ENCODE measurements around the gene FJX1. TPM values are rescaled to one million over a fixed set of nuclear protein-coding genes. Genes with fewer than 3 reads are reported as not detected.

The FJX1 gene
- not detected for total RNA-seq

DNA sequence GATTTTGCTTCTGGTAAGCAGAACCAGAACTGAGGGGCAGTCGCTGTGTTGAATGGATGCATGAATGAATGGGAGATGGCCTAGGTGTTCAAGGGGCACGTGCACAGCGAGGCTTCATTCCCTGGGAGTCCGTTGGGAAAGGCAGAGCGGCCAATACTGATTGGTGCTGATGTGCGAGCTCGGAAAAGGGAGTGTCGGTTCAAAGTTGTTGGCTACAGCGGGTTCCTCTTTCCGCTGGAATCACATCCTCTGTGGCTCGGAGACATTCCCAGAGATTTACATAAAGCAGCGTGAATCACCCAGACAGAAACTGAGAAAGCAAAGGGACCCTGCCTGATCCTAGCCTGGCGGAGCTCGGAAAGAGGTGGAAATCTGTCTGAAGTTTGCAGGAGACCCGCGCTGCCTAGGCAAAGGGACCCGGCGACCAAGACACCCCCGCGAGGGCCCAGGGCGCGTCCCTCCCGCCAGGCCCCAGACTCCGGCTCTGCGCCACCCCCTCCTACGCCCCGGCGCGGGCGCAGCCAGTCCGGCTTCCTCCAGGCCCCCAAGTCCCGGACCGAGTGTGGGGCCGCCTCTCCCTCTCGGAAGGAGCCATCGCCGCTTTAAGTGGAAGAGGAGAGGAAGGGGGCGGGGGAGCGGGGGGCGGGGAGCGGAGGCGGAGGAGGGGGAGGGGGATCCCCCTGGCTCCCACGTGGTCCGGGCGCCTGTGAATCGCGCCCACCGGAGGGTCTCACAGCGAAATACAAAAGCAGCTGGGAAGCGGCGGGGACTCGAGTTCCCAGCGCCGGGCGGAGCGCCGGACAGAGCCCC lies at the start of gene FJX1:
Gene FJX1, plus strand, starts transcription at position 774 of the 810 bp plus-strand sequence. CDS start 177 bp downstream, outside the sequence.
- peaks cover 0 to 28% (median 17%) of the 10 kb centered on the region in 4 donors for H3K4me1 ChIP-seq
- peak within 1 kb of the TSS; percentile 34 to 59 (median 58) for H3K4me3 ChIP-seq
- no peaks in the 10 kb centered on the region for H3K36me3 ChIP-seq
- TF ChIP-seq CTCF (IDR thresholded peaks at IDR 0.05): no peak
- peak in 2 of 3 donors; percentile 48 to 58 for DNase-seq
- peak within 1 kb of the TSS; percentile 38 to 78 (median 70) for H3K27ac ChIP-seq
- peaks cover 0 to 6% (median 0%) of the 10 kb centered on the region in 4 donors for H3K9me3 ChIP-seq
- H3K27me3 ChIP-seq: peaks cover 0 to 10% of the 10 kb centered on the region in 2 donors

GRCh38 chr11:35571696-35572095 lies 46.6 kb upstream of the FJX1 start:
- Histone ChIP-seq H3K4me3 (no peak overlapping the region), H3K27me3 (no peaks in the 10 kb centered on the region), H3K27ac (no peak overlapping the region), H3K4me1 (no peaks in the 10 kb centered on the region), H3K36me3 (no peaks in the 10 kb centered on the region), H3K9me3 (no peaks in the 10 kb centered on the region)
- DNase-seq: no peak
- TF ChIP-seq CTCF (IDR thresholded peaks at IDR 0.05) (no peak), POLR2A (IDR thresholded peaks at IDR 0.05) (no peak)

- Histone ChIP-seq H3K27me3 (no peaks in the 10 kb centered on the region), H3K4me3 (no peak overlapping the region), H3K27ac (no peak overlapping the region), H3K36me3 (no peaks in the 10 kb centered on the region), H3K9me3 (peaks cover 0 to 3% (median 0%) of the 10 kb centered on the region in 4 donors), H3K4me1 (no peaks in the 10 kb centered on the region)
- no peak for DNase-seq
- TF ChIP-seq CTCF (IDR thresholded peaks at IDR 0.05) (no peak), POLR2A (IDR thresholded peaks at IDR 0.05) (no peak)
Observed at GRCh38 chr11:35579557-35580396, 38.5 kb upstream of the FJX1 start.

DNA sequence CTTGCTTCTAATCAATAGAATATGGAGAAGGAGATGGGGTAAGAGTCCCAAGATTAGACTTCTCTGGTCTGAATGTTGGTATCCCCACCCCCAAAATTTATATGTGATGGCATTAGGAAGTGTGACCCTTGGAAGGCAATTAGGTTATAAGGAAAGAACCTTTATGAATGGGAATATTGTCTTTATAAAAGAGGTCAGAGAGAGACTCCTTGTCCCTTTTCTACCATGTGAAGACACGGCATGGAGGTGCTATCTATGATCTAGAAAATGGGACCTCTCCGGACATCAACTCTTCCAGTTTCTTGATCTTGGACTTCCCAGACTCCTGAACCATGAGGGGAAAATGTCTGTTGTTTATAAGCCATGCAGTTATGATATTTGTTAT lies 37.9 kb upstream of the FJX1 start:
- peaks cover 0 to 3% (median 0%) of the 10 kb centered on the region in 4 donors for H3K9me3 ChIP-seq
- TF ChIP-seq POLR2A (IDR thresholded peaks at IDR 0.05) (no peak), CTCF (IDR thresholded peaks at IDR 0.05) (no peak)
- no peaks in the 10 kb centered on the region for H3K36me3 ChIP-seq
- no peak overlapping the region for H3K4me3 ChIP-seq
- H3K4me1 ChIP-seq: no peaks in the 10 kb centered on the region
- no peak for DNase-seq
- H3K27ac ChIP-seq: no peak overlapping the region
- H3K27me3 ChIP-seq: no peaks in the 10 kb centered on the region

GRCh38 chr11:35582033-35582432 lies 36.2 kb upstream of the FJX1 start:
- no peaks in the 10 kb centered on the region for H3K27me3 ChIP-seq
- no peak for TF ChIP-seq CTCF (IDR thresholded peaks at IDR 0.05)
- no peak for TF ChIP-seq POLR2A (IDR thresholded peaks at IDR 0.05)
- no peaks in the 10 kb centered on the region for H3K4me1 ChIP-seq
- H3K36me3 ChIP-seq: no peaks in the 10 kb centered on the region
- DNase-seq: no peak
- H3K4me3 ChIP-seq: no peak overlapping the region
- peaks cover 0 to 3% (median 0%) of the 10 kb centered on the region in 4 donors for H3K9me3 ChIP-seq
- H3K27ac ChIP-seq: no peak overlapping the region

All from Peyer's patch (tissue), 4 donors.